Activated naive CD4-positive, alpha-beta T cell treated with anti-CD3 and anti-CD28 coated beads, Interleukin-2, amount 50 U/mL, for 24 hours (primary cell): Measurements from ENCODE around the gene STOML2.

Experiments
- H3K27ac Mint-ChIP-seq: one replicate; pipeline ENCODE4 v1.8.0; 2021; ENCODE audit warnings: mild to moderate bottlenecking, mixed read lengths
- H3K27me3 Mint-ChIP-seq: one replicate; pipeline ENCODE4 v1.8.0; 2021; ENCODE audit warnings: mixed read lengths
- H3K36me3 Mint-ChIP-seq: one replicate; pipeline ENCODE4 v1.8.0; 2021; ENCODE audit warnings: mixed read lengths
- H3K4me1 Mint-ChIP-seq: one replicate; pipeline ENCODE4 v1.8.0; 2021; ENCODE audit warnings: mixed read lengths
- H3K4me3 Mint-ChIP-seq: one replicate; pipeline ENCODE4 v1.8.0; 2021; ENCODE audit warnings: mild to moderate bottlenecking, mixed read lengths
- H3K9me3 Mint-ChIP-seq: one replicate; pipeline ENCODE4 v1.8.0; 2021; ENCODE audit warnings: mixed read lengths

STOML2 gene

DNA sequence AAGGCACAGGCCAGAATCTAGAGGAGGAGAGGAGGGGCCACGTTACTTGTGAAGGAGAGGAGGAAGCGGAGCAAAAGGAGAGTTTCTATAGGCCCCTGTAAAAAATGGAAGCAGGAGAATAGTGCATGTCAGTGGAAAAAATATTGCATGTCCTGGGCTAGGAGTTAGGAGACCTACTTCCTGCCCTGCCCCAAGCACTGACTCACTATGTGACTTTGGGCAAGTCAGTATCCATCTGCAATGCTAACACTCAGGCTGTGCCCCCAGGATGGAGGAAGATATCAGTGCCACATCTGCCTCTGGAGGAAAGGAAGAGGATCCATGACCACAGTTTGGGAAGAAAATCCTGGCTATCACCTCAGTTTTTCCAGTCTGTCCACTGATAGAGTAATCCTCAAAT is 13.5 kb downstream of the STOML2 start:
- H3K27ac Mint-ChIP-seq = no peak overlapping the region

DNA sequence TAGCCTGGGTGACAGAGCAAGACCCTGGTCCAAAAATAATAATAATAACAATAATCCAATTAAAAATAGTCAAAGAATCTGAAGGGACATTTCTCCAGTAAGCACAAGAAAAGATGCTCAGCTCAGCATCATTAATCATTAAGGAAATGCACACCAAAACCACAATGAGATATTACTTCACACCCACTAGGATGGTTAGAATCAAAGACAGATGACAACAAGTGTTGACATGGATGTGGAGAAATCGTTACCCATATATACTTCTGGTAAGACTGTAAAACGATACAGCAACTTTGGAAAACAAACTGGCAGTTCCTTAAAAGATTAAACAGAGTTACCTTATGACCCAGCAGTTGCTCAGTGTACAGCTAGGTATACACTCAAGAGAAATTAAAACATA is 17.9 kb downstream of the STOML2 start:
- peaks cover 4% of the 10 kb centered on the region for H3K36me3 Mint-ChIP-seq
- no peaks in the 10 kb centered on the region for H3K27me3 Mint-ChIP-seq
- H3K9me3 Mint-ChIP-seq = no peaks in the 10 kb centered on the region
- peaks cover 2% of the 10 kb centered on the region for H3K4me1 Mint-ChIP-seq
- H3K27ac Mint-ChIP-seq = no peak overlapping the region
- H3K4me3 Mint-ChIP-seq = no peak overlapping the region

More for the DNA sequence above, 13.5 kb downstream of the STOML2 start:
- H3K4me1 Mint-ChIP-seq = peaks cover 7% of the 10 kb centered on the region
- no peaks in the 10 kb centered on the region for H3K27me3 Mint-ChIP-seq
- H3K4me3 Mint-ChIP-seq = no peak overlapping the region
- H3K36me3 Mint-ChIP-seq = peaks cover 11% of the 10 kb centered on the region
- H3K9me3 Mint-ChIP-seq = no peaks in the 10 kb centered on the region

DNA sequence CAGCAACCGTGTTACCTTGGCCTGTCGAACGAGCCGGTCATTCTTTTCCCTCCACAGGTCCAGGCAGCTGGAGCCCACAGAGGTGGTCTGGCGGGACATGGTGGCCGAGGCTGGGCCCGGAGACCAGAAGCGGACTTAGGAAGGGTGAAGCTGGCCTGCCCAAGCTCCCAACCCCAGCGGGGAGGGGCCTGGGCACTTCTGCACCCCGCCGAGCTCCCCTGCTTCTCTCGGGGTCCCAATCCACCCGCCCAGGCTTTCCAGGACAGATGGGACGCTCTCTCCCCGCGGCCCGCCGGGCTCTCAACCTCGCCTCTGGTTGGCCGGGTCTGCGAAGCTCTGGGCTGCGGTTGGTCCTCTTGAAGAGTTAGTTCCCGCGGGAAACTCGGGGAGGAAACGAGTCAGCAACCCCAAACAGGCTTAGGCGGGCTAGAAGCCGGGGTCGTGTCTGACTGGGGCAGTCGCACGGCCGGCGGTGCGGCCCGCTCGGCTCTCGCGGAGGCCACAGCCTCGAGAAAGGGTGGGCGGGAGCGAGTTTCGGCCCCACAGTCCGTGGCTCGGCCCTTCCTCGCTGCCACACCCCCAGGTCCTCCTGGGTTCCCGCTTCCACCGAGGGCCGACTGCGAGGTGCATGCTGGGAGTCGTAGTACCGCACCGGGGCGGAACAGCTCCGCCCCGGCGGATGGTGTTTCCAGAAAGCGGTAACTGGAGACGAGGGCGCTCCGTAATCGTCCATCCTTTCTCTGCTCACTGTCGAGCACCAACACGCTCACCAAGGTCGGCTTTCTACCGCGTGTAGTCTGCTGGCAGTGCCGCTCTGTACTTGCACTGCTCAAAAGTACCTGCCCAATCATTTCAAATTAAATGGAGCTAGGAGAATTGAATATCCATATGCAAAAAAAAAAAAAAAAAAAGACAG is 23.2 kb downstream of the STOML2 start, which contains the start of gene FANCG:
TSS of gene FANCG (minus strand) at position 517 of the 916 bp plus-strand sequence. CDS start at position 99, 418 bp downstream.
- H3K9me3 Mint-ChIP-seq = no peaks in the 10 kb centered on the region
- peaks cover 19% of the 10 kb centered on the region for H3K4me1 Mint-ChIP-seq
- H3K27me3 Mint-ChIP-seq = no peaks in the 10 kb centered on the region
- peak within 1 kb of the TSS; percentile 99 for H3K4me3 Mint-ChIP-seq
- H3K27ac Mint-ChIP-seq = peak within 1 kb of the TSS; percentile 95
- H3K36me3 Mint-ChIP-seq = peaks cover 4% of the 10 kb centered on the region

DNA sequence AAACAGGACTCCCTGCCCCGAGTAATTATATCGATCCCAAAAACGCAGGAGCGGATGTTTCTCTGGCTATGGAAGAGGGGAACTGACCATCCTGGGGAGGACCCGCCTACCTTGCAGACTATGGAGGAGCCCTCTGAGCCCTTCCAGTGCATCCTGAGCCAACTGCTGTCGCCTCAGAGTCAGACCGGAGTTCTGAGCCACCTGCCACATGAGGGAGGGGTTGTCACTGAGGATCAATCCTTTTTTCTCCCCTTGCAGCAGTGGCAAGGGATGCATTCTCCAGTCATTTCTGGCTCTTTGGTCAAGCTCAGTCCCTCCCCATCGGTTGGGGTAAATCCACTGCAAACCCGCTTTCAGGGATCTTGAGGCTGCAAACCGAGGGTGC is 23.9 kb downstream of the STOML2 start:
- Mint-ChIP-seq H3K9me3 (no peaks in the 10 kb centered on the region), H3K36me3 (peaks cover 4% of the 10 kb centered on the region), H3K4me3 (peak overlapping the region; percentile 99), H3K4me1 (peaks cover 19% of the 10 kb centered on the region), H3K27ac (peak overlapping the region; percentile 83), H3K27me3 (no peaks in the 10 kb centered on the region)

DNA sequence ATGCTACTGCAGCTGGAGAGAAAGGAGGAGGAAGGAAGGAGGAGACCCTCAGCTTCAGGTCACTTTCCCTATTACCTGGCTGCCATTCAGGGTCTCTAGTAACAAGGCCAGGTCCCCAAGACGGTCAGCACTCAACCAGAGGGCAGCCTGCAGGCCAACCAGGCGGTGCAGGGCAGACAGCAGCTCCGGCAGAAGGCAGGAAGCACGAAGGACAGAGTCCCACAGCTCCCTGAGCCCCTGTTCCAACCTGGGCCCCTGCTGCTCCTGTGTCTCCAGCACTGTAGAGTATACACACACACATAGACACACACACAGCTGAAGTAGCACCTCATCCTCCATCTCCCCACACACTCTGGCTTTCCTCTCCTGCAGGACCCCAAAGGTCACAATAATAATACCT is 24.9 kb downstream of the STOML2 start:
- Mint-ChIP-seq H3K4me1 (peaks cover 24% of the 10 kb centered on the region), H3K9me3 (no peaks in the 10 kb centered on the region), H3K36me3 (peaks cover 4% of the 10 kb centered on the region), H3K27ac (no peak overlapping the region), H3K27me3 (no peaks in the 10 kb centered on the region), H3K4me3 (peak overlapping the region; percentile 99)

DNA sequence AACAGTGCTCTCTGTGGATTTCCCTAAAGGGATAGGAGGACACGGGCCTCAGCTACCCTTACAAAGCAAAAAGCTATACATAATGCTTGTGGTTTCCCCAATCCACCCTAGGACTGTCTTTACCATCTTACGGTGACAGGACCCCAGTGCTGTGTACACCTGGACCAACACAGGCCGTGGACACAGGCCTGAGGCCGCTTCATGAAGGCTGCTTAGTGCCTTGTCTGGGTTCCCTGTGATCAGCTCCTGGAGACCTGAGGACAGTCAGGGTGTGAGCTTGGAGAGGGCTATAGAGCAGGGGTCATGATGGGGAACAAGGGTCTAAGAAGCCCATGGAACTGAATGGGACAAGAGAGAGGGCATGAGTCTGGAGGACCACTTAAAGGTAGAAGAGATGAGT is 26.1 kb downstream of the STOML2 start:
- H3K27ac Mint-ChIP-seq = peak overlapping the region; percentile 8
- H3K4me3 Mint-ChIP-seq = no peak overlapping the region
- H3K4me1 Mint-ChIP-seq = peaks cover 29% of the 10 kb centered on the region
- H3K9me3 Mint-ChIP-seq = no peaks in the 10 kb centered on the region
- H3K27me3 Mint-ChIP-seq = no peaks in the 10 kb centered on the region
- H3K36me3 Mint-ChIP-seq = peaks cover 4% of the 10 kb centered on the region

DNA sequence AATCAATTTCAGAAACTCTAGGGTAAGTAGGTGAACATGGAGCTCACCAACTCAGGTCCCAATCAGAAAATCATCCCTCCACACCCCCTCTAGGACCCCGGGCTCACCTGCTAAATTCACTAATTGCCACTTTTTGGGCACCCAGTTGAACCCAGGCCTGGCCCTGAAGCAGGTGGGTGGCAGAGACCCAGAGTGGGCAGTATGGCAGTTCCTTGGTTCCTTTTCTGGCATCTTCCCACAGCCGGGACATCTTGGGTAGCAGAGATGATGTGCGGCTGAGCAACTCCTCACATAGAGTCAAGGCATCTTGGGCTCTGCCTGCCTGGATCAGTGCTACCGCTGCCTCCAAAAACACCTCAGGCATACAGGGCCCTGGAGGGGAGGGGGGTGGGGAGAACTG is 27.6 kb downstream of the STOML2 start:
- Mint-ChIP-seq H3K9me3 (no peaks in the 10 kb centered on the region), H3K36me3 (peaks cover 13% of the 10 kb centered on the region), H3K4me1 (peaks cover 36% of the 10 kb centered on the region), H3K4me3 (no peak overlapping the region), H3K27me3 (no peaks in the 10 kb centered on the region), H3K27ac (no peak overlapping the region)

DNA sequence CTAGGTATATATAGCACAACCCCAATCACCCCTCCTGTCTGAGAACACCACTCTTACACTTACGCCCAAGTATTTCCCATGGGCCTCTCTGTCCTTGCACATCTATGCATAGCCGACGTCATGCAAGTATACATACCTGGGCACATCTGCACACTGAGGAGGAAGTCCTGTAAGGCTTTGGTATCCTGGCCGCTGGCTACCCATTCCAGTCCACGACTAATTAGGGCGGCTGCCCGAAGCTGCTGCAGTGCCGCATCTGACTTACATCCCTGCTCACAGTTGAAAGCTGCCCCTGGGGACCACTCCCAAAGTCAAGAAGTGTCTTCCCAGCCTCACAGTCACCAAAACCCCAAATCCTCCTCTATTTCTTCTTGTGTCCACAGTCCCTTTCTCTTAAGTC is 28.1 kb downstream of the STOML2 start:
- H3K27ac Mint-ChIP-seq = no peak overlapping the region
- peaks cover 16% of the 10 kb centered on the region for H3K36me3 Mint-ChIP-seq
- H3K4me1 Mint-ChIP-seq = peaks cover 37% of the 10 kb centered on the region
- no peaks in the 10 kb centered on the region for H3K9me3 Mint-ChIP-seq
- no peaks in the 10 kb centered on the region for H3K27me3 Mint-ChIP-seq
- no peak overlapping the region for H3K4me3 Mint-ChIP-seq

DNA sequence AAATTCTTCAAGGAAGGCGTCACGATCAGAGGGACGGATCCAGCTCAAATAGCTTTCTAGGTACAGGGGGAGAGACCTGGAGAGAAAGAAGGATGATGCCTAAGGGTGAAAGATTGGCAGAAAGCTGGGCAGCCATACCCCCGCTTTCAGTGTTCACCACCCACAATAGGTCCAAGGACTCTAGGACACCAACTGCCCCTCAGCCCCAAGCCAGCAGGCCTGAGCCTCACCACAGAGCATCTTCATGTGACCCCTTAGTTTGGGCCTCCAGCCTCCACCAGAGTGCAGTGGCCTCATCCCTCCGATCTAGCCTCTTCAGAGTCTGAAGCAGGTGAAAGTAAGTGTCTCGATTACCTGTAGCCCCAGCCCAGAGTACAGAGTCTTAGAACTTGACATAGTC is 28.8 kb downstream of the STOML2 start:
- H3K4me1 Mint-ChIP-seq = peaks cover 43% of the 10 kb centered on the region

DNA sequence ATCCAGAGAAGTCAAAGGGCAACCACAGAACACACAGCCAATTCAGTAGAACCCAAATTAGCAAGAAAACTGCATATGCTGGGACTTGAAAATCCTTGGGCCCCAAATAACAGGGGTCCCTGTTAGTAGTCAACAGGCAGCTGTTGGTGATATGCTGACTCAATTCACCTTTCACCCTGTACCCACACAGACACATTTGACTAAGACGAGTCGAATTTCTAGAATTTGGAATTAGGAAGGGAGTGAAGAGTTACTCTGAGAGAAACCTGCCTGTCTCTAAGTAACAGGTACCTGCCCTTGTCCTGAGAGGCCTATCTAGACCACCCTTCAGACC is 29.7 kb downstream of the STOML2 start:
- Mint-ChIP-seq H3K27me3 (no peaks in the 10 kb centered on the region), H3K4me1 (peaks cover 43% of the 10 kb centered on the region), H3K36me3 (peaks cover 23% of the 10 kb centered on the region), H3K27ac (peak overlapping the region; percentile 96), H3K4me3 (peak overlapping the region; percentile 96), H3K9me3 (no peaks in the 10 kb centered on the region)

More for the DNA sequence above, 28.8 kb downstream of the STOML2 start:
- peaks cover 18% of the 10 kb centered on the region for H3K36me3 Mint-ChIP-seq
- no peak overlapping the region for H3K4me3 Mint-ChIP-seq
- H3K9me3 Mint-ChIP-seq = no peaks in the 10 kb centered on the region
- H3K27me3 Mint-ChIP-seq = no peaks in the 10 kb centered on the region
- H3K27ac Mint-ChIP-seq = no peak overlapping the region

DNA sequence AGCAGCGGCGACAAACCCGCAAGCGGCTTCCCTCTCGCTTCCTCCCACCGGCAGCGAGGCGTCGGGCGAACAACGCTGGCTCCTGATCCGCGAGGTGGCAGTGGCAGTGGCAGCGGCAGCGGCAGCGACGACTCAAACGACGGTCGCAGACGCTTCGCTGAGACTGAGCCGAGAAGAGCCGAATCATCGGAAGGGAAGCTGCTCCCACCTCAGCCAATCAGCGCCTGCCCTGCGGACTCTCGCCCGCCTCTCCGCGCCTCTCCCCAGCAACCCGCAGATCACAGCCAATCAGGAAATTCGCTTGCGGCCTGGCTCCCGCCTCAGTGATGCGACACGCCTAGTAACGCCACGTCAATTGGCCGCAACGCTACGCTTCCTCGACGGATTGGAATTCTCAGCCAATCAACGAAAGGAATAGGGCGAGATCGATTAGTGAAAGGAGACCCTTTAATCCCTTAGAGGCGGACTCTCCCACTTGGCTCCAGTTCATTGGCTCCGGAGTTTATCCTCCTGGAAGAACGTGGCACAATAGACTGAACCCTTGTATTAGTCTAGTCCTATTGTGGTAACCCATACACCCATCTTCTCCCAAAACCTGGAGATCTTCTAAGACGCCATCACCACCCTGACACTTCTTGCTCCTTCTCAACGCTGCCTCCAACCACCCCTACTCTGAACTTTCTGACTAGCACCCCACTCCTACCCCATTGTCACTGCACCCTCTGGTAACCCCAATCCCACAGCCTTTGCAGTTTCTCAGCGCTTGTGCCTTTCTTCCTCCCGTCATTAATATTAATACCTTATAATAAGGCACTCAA is 30.3 kb downstream of the STOML2 start, which contains the start of gene VCP:
TSS of gene VCP (minus strand) at position 165 of the 818 bp plus-strand sequence. CDS start 272 bp downstream, outside the sequence.
- H3K27ac Mint-ChIP-seq = peak within 1 kb of the TSS; percentile 96
- peak within 1 kb of the TSS; percentile 96 for H3K4me3 Mint-ChIP-seq
- peaks cover 43% of the 10 kb centered on the region for H3K4me1 Mint-ChIP-seq
- no peaks in the 10 kb centered on the region for H3K9me3 Mint-ChIP-seq
- H3K36me3 Mint-ChIP-seq = peaks cover 27% of the 10 kb centered on the region
- no peaks in the 10 kb centered on the region for H3K27me3 Mint-ChIP-seq

DNA sequence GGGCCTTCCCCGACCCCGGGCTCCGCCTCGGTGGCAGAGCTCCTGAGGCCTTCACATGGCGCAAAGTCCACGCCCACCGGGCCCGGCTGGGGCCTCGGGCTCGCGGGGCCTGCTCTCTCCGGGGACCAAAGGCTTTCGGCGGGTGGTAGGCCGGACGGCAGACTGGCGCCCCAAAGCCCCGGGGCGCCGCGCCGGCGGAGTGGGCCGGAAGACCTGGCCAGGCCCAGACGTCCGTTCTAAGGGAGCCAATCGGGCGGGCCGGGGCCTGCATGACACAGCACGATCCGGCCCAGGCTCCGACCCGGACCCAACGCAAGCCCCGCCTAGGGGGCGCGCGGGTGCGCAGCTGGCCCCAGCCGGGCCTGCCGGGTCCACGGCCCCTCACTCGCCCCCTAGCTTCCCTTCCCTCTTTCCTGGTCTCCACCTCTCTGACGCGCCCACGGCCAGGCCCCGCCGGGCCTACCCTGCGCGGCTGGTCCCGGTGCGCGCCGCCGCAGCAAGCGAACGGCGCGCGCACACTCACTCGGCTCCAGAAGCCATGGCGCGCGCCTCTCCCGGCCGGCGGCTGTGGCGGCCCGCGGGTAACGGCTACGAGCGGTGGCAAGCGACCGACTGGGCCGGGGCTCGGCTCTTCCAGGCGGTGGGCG is 31.0 kb downstream of the STOML2 start:
- H3K27me3 Mint-ChIP-seq = no peaks in the 10 kb centered on the region
- peak overlapping the region; percentile 96 for H3K27ac Mint-ChIP-seq
- peaks cover 48% of the 10 kb centered on the region for H3K4me1 Mint-ChIP-seq
- H3K36me3 Mint-ChIP-seq = peaks cover 31% of the 10 kb centered on the region
- no peaks in the 10 kb centered on the region for H3K9me3 Mint-ChIP-seq
- peak overlapping the region; percentile 96 for H3K4me3 Mint-ChIP-seq

DNA sequence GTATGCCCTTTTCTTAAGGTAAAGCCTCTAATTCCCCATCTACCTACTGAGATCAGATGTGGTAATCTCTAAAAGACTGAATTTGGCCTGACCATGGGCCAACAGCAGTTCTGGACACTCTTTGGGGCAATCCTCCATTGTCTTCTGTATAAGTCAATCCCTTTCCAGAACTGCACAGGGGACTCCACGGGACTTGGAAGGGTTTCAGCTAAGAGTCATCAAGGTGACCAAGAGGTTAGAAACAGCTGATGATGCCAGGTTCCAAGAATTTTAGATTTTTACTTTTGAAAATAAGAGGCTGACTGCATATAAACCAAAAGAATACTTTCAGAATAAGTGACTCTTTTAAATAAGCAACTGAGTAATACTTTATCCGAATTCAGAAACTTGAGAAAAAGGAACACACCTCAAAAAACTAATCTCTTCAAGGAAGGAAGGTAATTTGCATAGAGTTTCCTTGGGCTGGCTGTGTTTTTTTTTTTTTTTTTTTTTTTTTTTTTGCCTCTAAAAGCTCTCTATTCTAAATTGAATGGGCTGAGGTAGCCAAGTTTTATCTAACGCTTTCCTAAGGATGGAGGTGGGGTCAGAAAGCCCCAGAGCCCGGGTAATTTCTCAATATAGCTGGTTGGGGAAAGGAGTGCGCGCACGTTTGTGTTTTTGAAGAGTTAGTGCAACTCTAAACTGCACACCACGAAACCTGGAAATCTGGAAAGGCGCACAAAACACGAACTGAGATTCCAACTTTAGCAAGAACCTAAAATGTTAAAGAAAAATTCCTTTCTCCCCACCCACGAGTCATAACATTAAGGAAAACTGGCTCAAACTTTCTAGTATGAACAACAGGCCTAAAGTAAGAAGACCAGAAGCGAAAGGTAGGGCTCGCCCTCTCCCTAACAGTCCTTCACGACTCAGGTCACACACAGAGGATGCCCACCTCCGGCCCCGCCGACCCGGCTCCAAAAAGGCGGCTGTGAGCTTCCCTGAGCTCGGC is 31.8 kb downstream of the STOML2 start:
- Mint-ChIP-seq H3K27ac (peak overlapping the region; percentile 95), H3K9me3 (no peaks in the 10 kb centered on the region), H3K4me1 (peaks cover 53% of the 10 kb centered on the region), H3K36me3 (peaks cover 30% of the 10 kb centered on the region), H3K4me3 (peak overlapping the region; percentile 96), H3K27me3 (no peaks in the 10 kb centered on the region)

DNA sequence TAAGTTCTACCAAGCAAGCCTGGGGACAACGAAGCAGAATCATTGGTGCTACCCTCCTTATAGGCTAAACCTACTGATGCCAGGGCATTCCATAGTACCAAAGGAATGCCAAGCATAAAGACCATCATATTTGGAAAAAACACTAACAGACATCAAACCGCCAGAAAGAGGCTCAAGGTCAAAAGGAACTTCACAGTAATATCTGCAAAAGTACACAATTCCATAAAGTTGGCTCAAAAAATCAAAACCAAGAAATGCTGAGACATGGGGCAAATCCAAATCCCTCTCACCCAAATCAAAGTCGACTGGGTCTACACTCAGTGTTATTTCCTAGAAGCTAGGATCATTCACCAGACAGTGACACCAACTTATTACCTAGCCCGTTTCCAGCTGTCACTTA is 33.9 kb downstream of the STOML2 start:
- Mint-ChIP-seq H3K4me3 (peak overlapping the region; percentile 96), H3K36me3 (peaks cover 27% of the 10 kb centered on the region), H3K9me3 (no peaks in the 10 kb centered on the region), H3K27ac (peak overlapping the region; percentile 51), H3K4me1 (peaks cover 53% of the 10 kb centered on the region), H3K27me3 (no peaks in the 10 kb centered on the region)
